HepG2 (cell line): ENCODE data around the gene TLDC2. TPM values are rescaled to one million over a fixed set of nuclear protein-coding genes. Genes with fewer than 3 reads are reported as not detected.

Experiments
- ARID4A ChIP-seq: sonication (generic); formaldehyde crosslinking; IDR thresholded peaks from 2 replicates; pipeline ENCODE4 v1.5.0; 2020; ENCODE audit warnings: mild to moderate bottlenecking, missing genetic modification reagents, borderline replicate concordance
- DNMT1 ChIP-seq: sonication (generic); formaldehyde crosslinking; IDR thresholded peaks from 2 replicates; pipeline ENCODE4 v1.5.1; 2020; ENCODE audit warnings: mild to moderate bottlenecking, missing genetic modification reagents
- FOXA1 ChIP-seq, 2 experiments: fragments of 450-650 bp in 1 of 2; sonication (generic) in 1 of 2; formaldehyde crosslinking in 1 of 2; IDR thresholded peaks; 2 replicates each; pipeline versions ENCODE4 v1.4.0 to v1.6.1; 2016 to 2020; ENCODE audit warnings: missing genetic modification reagents in 1 of 2
- HDAC6 ChIP-seq: fragments of 200-600 bp; sonication (generic); IDR thresholded peaks from 2 replicates; pipeline ENCODE4 v1.7.0; 2017; ENCODE audit warnings: mild to moderate bottlenecking, antibody characterized with exemption, low read length, low read depth
- HNRNPUL1 ChIP-seq: fragments of 200-400 bp; formaldehyde crosslinking; IDR thresholded peaks from 2 replicates; pipeline ENCODE4 v1.6.1; 2017; ENCODE audit warnings: low read depth, mild to moderate bottlenecking, low read length, moderate library complexity
- JUN ChIP-seq: sonication (generic); formaldehyde crosslinking; IDR thresholded peaks from 2 replicates; pipeline ENCODE4 v1.4.0; 2020; ENCODE audit warnings: mild to moderate bottlenecking, missing genetic modification reagents
- MED1 ChIP-seq: sonication (generic); formaldehyde crosslinking; IDR thresholded peaks from 2 replicates; pipeline ENCODE4 v1.4.0; 2020; ENCODE audit warnings: missing genetic modification reagents
- MIER3 ChIP-seq: IDR thresholded peaks from 2 replicates; pipeline ENCODE4 v1.6.1; 2016; ENCODE audit warnings: missing compliant biosample characterization, borderline replicate concordance
- PBX2 ChIP-seq: IDR thresholded peaks from 2 replicates; pipeline ENCODE4 v1.6.1; 2016; ENCODE audit warnings: control low read depth
- PRMT3 ChIP-seq: sonication (generic); formaldehyde crosslinking; IDR thresholded peaks from 2 replicates; pipeline ENCODE4 v1.8.1; 2022; ENCODE audit warnings: low read depth, mild to moderate bottlenecking, moderate library complexity, missing genetic modification reagents, borderline replicate concordance
- SAP130 ChIP-seq: IDR thresholded peaks from 2 replicates; pipeline ENCODE4 v1.6.1; 2016; ENCODE audit warnings: low read depth
- SP2 ChIP-seq: sonication (generic); formaldehyde crosslinking; IDR thresholded peaks from 2 replicates; pipeline ENCODE4 v1.5.1; 2020; ENCODE audit warnings: mild to moderate bottlenecking, missing genetic modification reagents
- USF2 ChIP-seq, 2 experiments: sonication (generic) in 1 of 2; formaldehyde crosslinking in 1 of 2; IDR thresholded peaks; 2 replicates each; pipeline versions ENCODE4 v1.5.1 to v1.6.1; 2011 to 2020; ENCODE audit warnings: borderline replicate concordance in 1 of 2, low read depth in 1 of 2, low read length in 1 of 2, mild to moderate bottlenecking in 1 of 2, missing genetic modification reagents in 1 of 2, moderate library complexity in 1 of 2
- ZBTB7A ChIP-seq: sonication (generic); formaldehyde crosslinking; IDR thresholded peaks from 2 replicates; pipeline ENCODE4 v1.8.0; 2022; ENCODE audit warnings: mild to moderate bottlenecking, missing genetic modification reagents
- ZNF205 ChIP-seq: IDR thresholded peaks from 2 replicates; pipeline ENCODE4 v1.6.1; 2018; ENCODE audit warnings: missing biosample characterization, missing genetic modification reagents
- ZNF546 ChIP-seq: sonication (generic); formaldehyde crosslinking; conservative IDR thresholded peaks from 2 replicates; pipeline ENCODE4 v1.8.1; 2023; ENCODE audit warnings: mild to moderate bottlenecking, missing genetic modification reagents
- ZNF576 ChIP-seq: sonication (generic); formaldehyde crosslinking; IDR thresholded peaks from 2 replicates; pipeline ENCODE4 v1.4.0; 2020; ENCODE audit warnings: mild to moderate bottlenecking, missing genetic modification reagents
- ZNF607 ChIP-seq: sonication (generic); formaldehyde crosslinking; IDR thresholded peaks from 2 replicates; pipeline ENCODE4 v1.5.1; 2020; ENCODE audit warnings: missing genetic modification reagents, mild to moderate bottlenecking, borderline replicate concordance
- ZNF660 ChIP-seq: sonication (generic); formaldehyde crosslinking; IDR thresholded peaks from 2 replicates; pipeline ENCODE4 v1.5.1; 2020; ENCODE audit warnings: mild to moderate bottlenecking, low read depth, missing genetic modification reagents, borderline replicate concordance
- ZNF781 ChIP-seq: sonication (generic); formaldehyde crosslinking; IDR thresholded peaks from 2 replicates; pipeline ENCODE4 v1.5.1; 2020; ENCODE audit warnings: borderline replicate concordance, mild to moderate bottlenecking, missing genetic modification reagents; ENCODE audit errors: not compliant biosample characterization
- polyA plus RNA-seq, 8 experiments: library from polyadenylated mRNA; depleted of rRNA in 3 of 8; stranded (reverse) in 7 of 8; unstranded in 1 of 8; fragments of >200 nt; fragmentation: Illumina TruSeq in 4 of 8; extraction: Trizol in 4 of 8; gene quantifications; 2 replicates each; pipeline versions ENCODE4 v1.2.1 to v1.2.3, GENCODE V29; 2011 to 2016; ENCODE audit warnings: low read depth in 4 of 8, missing spikeins in 1 of 8, mixed read lengths in 1 of 8; ENCODE audit not compliant: insufficient read depth in 1 of 8
- total RNA-seq, 5 experiments: library from RNA; depleted of rRNA; stranded (reverse); fragments of >200 nt; fragmentation: Illumina TruSeq; extraction: Trizol; gene quantifications; 2 replicates each; pipeline ENCODE4 v1.2.3, GENCODE V29; 2016; ENCODE audit warnings: low read depth in 1 of 5

TLDC2 gene
- total and polyA plus RNA-seq, 2 of the 13 experiments (the other 11 are each of a cell fraction or from before 2014, with no cell fraction given): 1.5 to 1.6 TPM

- TF ChIP-seq ARID4A (peak; percentile 52; the same call in 1 of the 2 replicates), DNMT1 (CRISPR knock-in tag) (peak; percentile 80), MIER3 (CRISPR knock-in tag) (peak; percentile 46; the same call in 1 of the 2 replicates), USF2 (IDR thresholded peaks at IDR 0.05; ENCODE audit: low read depth, low read length) (no peak), USF2 (CRISPR knock-in tag; IDR thresholded peaks at IDR 0.05; ENCODE audit: borderline replicate concordance) (no peak), ZNF205 (CRISPR knock-in tag) (0 out of 2 replicates have a peak, but pooled peaks have one; percentile 41), PBX2 (no peak), ZNF607 (CRISPR knock-in tag) (peak; percentile 56; the same call in 1 of the 2 replicates), FOXA1 (IDR thresholded peaks at IDR 0.05) (no peak), FOXA1 (CRISPR knock-in tag; IDR thresholded peaks at IDR 0.05) (peak; percentile 82), SP2 (CRISPR knock-in tag) (peak; percentile 45; the same call in 1 of the 2 replicates), JUN (CRISPR knock-in tag) (no peak; the same call in 1 of the 2 replicates), ZNF546 (CRISPR knock-in tag) (0 out of 2 replicates have a peak, but pooled peaks have one; percentile 86), HNRNPUL1 (no peak), ZNF781 (CRISPR knock-in tag) (peak; percentile 76), HDAC6 (no peak), ZBTB7A (CRISPR knock-in tag) (no peak; the same call in 1 of the 2 replicates), ZNF576 (0 out of 2 replicates have a peak, but pooled peaks have one; percentile 8), ZNF660 (CRISPR knock-in tag) (no peak), SAP130 (peak; percentile 86), MED1 (CRISPR knock-in tag) (peak; percentile 66), PRMT3 (no peak; the same call in none of the 2 replicates)
These were observed 4.0 kb upstream of the TLDC2 start (continued) for GRCh38 chr20:36871640-36872570.
